Testis (tissue), 3 donors: ENCODE data around the gene CDC20. TPM values are rescaled to one million over a fixed set of nuclear protein-coding genes. Genes with fewer than 3 reads are reported as not detected.
A peak's percentile ranks its signal among the peaks of the same experiment; 100 is the strongest.

ENCODE experiments used
- DNase-seq: peaks from one replicate; pipeline ENCODE4 v3.0.0-alpha.2; 2019
- H3K27ac ChIP-seq, 2 donors: fragments of 200-600 bp; sonication (generic); one replicate each; pipeline ENCODE4 v1.5.1; 2019
- H3K27me3 ChIP-seq: fragments of 200-600 bp; sonication (generic); one replicate; pipeline ENCODE4 v1.5.1; 2019
- H3K36me3 ChIP-seq: fragments of 200-600 bp; sonication (generic); one replicate; pipeline ENCODE4 v1.5.1; 2017; ENCODE audit warnings: low read depth; ENCODE audit errors: missing control alignments
- H3K4me1 ChIP-seq: fragments of 200-600 bp; sonication (generic); one replicate; pipeline ENCODE4 v1.5.1; 2019
- H3K4me3 ChIP-seq, 2 donors: fragments of 200-600 bp; sonication (generic); one replicate each; pipeline ENCODE4 v1.5.1; 2017 to 2019
- H3K9me3 ChIP-seq: fragments of 200-600 bp; sonication (generic); one replicate; pipeline ENCODE4 v1.5.1; 2017
- CTCF ChIP-seq, 3 experiments: fragments of 450-650 bp in 2 of 3; fragments of 200-600 bp in 1 of 3; sonication (generic) in 1 of 3; IDR thresholded peaks; one replicate each; pipeline ENCODE4 v1.5.1; 2016 to 2019; ENCODE audit warnings: antibody characterized with exemption in 3 of 3, mild to moderate bottlenecking in 2 of 3, moderate library complexity in 1 of 3
- POLR2A ChIP-seq: fragments of 450-650 bp; IDR thresholded peaks from one replicate; pipeline ENCODE4 v1.6.1; 2017; ENCODE audit warnings: antibody characterized with exemption, mild to moderate bottlenecking, moderate library complexity
- WGBS, 2 donors: methylation state at CpG; one replicate each; pipeline ENCODE4 v1.1.5; 2018; 5-methylcytosine and 5-hydroxymethylcytosine counted together
- intact Hi-C: fragments of 100-400 bp; cut with DNase I; formaldehyde crosslinking; loops from one replicate; pipeline ENCODE4 v1.15.1; 2023; ENCODE audit warnings: low total_unique reads
- polyA plus RNA-seq: library from polyadenylated mRNA; stranded (reverse); fragments of 350-450 nt; fragmentation: Illumina TruSeq; extraction: RNeasy Lipid Tissue Mini Kit (QIAGEN cat#74804); gene quantifications from one replicate; pipeline ENCODE4 v1.2.3, GENCODE V29; 2014; ENCODE audit warnings: low read depth, low replicate concordance; ENCODE audit not compliant: insufficient read depth
- total RNA-seq, 2 donors: library from RNA; depleted of rRNA; stranded (reverse); fragments of >200 nt; gene quantifications; one replicate each; pipeline ENCODE4 v1.2.3, GENCODE V29; 2016

The CDC20 gene
- total and polyA plus RNA-seq, 3 donors from 2014 or later, result 44.7 to 135 (median 48.6) TPM

DNA sequence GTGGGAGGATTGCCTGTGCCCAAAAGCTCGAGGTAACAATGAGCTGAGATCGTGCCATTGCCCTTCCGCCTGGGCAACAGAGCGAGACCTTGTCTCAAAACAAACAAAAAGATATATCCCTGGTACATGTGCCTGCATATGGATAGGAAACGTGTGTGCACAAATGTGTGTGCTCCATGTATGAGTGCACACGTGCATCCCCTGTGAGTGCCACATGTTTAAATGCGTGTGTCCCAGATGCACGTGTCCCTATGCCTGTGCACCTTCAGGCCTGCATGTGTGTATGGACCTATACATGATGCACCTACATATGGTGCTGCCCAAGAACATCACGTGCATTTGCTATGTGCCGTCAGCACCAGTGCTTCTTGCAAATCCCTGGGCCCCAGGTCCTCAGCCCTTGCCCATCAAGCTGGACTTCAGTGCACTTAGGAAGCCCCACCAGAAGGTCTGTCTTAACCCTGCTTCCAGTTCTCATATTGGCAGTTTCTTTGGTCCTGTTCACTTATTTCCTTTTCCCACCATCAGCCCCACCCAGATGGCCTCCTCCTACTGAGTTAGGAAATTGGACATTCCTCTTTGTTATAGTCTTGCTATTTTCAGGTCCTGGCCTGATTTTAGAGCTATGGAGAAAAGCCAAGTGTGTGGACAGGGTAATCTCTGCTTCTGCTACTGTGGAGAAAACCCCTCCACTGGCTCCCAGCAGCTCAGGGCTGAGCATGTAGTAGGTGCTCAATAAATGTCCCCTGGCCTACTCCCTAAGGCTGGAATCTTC lies 42.6 kb upstream of the CDC20 start:
- no peak overlapping the region for H3K4me3 ChIP-seq
- no peak for TF ChIP-seq POLR2A
- no peak for TF ChIP-seq CTCF (IDR thresholded peaks at IDR 0.05)
- H3K36me3 ChIP-seq, result no peaks in the 10 kb centered on the region
- no peaks in the 10 kb centered on the region for H3K4me1 ChIP-seq
- H3K27ac ChIP-seq, result no peak overlapping the region
- no peaks in the 10 kb centered on the region for H3K27me3 ChIP-seq
- H3K9me3 ChIP-seq, result no peaks in the 10 kb centered on the region
- 90 to 92% methylated on average over 10 of the region's 10 CpGs for WGBS, 2 donors
- no peak for DNase-seq
- intact Hi-C loops, result no loop called here

GRCh38 chr1:43316738-43317520 lies 41.9 kb upstream of the CDC20 start:
- H3K27ac ChIP-seq, result no peak overlapping the region

GRCh38 chr1:43317817-43318471 lies 40.8 kb upstream of the CDC20 start:
- intact Hi-C loops, result no loop called here
- no peak for DNase-seq
- H3K4me1 ChIP-seq, result no peaks in the 10 kb centered on the region
- no peak overlapping the region for H3K27ac ChIP-seq
- no peaks in the 10 kb centered on the region for H3K27me3 ChIP-seq
- no peaks in the 10 kb centered on the region for H3K9me3 ChIP-seq
- TF ChIP-seq CTCF (IDR thresholded peaks at IDR 0.05), result no peak
- TF ChIP-seq POLR2A, result no peak
- no peak overlapping the region for H3K4me3 ChIP-seq
- no peaks in the 10 kb centered on the region for H3K36me3 ChIP-seq
- WGBS, 2 donors, result 83 to 89% methylated on average over 14 to 15 of the region's 15 CpGs

More at GRCh38 chr1:43316738-43317520, 41.9 kb upstream of the CDC20 start:
- no peak for TF ChIP-seq POLR2A
- TF ChIP-seq CTCF (IDR thresholded peaks at IDR 0.05), result peak in 1 of 3 experiments; percentile 6
- no peaks in the 10 kb centered on the region for H3K9me3 ChIP-seq
- 89 to 91% methylated on average over 15 to 16 of the region's 16 CpGs for WGBS, 2 donors
- no peak overlapping the region for H3K4me3 ChIP-seq
- no peaks in the 10 kb centered on the region for H3K4me1 ChIP-seq
- H3K36me3 ChIP-seq, result no peaks in the 10 kb centered on the region
- intact Hi-C loops, result no loop called here
- no peak for DNase-seq
- H3K27me3 ChIP-seq, result no peaks in the 10 kb centered on the region

- Histone ChIP-seq H3K4me1 (no peaks in the 10 kb centered on the region), H3K27me3 (no peaks in the 10 kb centered on the region), H3K27ac (no peak overlapping the region), H3K9me3 (no peaks in the 10 kb centered on the region), H3K4me3 (no peak overlapping the region), H3K36me3 (no peaks in the 10 kb centered on the region)
- no peak for DNase-seq
- TF ChIP-seq POLR2A (no peak), CTCF (IDR thresholded peaks at IDR 0.05) (no peak)
- WGBS, 2 donors, result 81 to 92% methylated on average over 4 of the region's 4 CpGs
- intact Hi-C loops, result no loop called here
Observed at GRCh38 chr1:43318831-43319230, 40.0 kb upstream of the CDC20 start.
